Kidney (tissue), 14 donors: ENCODE results near the gene PTPRK. TPM values are rescaled to one million over a fixed set of nuclear protein-coding genes. Genes with fewer than 3 reads are reported as not detected.

Experiments
- DNase-seq, 5 donors: peaks; one replicate each; pipeline ENCODE4 v3.0.0-alpha.2; 2013 to 2020
- FAIRE-seq: peaks from 2 replicates; lab custom pipeline; 2012; peaks lifted over from hg19 to GRCh38; lab: Jason Lieb, UNC
- H3K27ac ChIP-seq, 2 donors: one replicate each; pipeline ENCODE4 v1.7.0; 2013; ENCODE audit warnings: low read depth in 2 of 2, low read length in 2 of 2, inconsistent platforms in 1 of 2
- H3K27me3 ChIP-seq: one replicate; pipeline ENCODE4 v1.7.1; 2013; ENCODE audit warnings: low read length, inconsistent platforms; ENCODE audit not compliant: control insufficient read depth, insufficient read depth
- H3K36me3 ChIP-seq, 3 donors: one replicate each; pipeline versions ENCODE4 v1.7.0 to v1.7.1; 2013; ENCODE audit warnings: low read length in 3 of 3, control low read depth in 1 of 3, inconsistent platforms in 1 of 3; ENCODE audit not compliant: insufficient read depth in 3 of 3, control insufficient read depth in 2 of 3
- H3K4me1 ChIP-seq, 3 donors: one replicate each; pipeline versions ENCODE4 v1.7.0 to v1.7.1; 2013; ENCODE audit warnings: low read length in 3 of 3, inconsistent platforms in 1 of 3, low read depth in 1 of 3; ENCODE audit not compliant: control insufficient read depth in 2 of 3, insufficient read depth in 2 of 3
- H3K4me3 ChIP-seq, 3 donors: one replicate each; pipeline versions ENCODE4 v1.7.0 to v1.8.1; 2013; ENCODE audit warnings: low read length in 3 of 3, control low read depth in 1 of 3, inconsistent platforms in 1 of 3
- H3K9ac ChIP-seq, 3 donors: one replicate each; pipeline versions ENCODE4 v1.7.0 to v1.7.1; 2013; ENCODE audit warnings: low read length in 3 of 3, control low read depth in 1 of 3, inconsistent platforms in 1 of 3
- H3K9me3 ChIP-seq, 3 donors: one replicate each; pipeline versions ENCODE4 v1.7.0 to v1.7.1; 2013; ENCODE audit warnings: low read length in 3 of 3, control low read depth in 1 of 3, inconsistent platforms in 1 of 3; ENCODE audit not compliant: control insufficient read depth in 2 of 3, insufficient read depth in 1 of 3
- intact Hi-C: fragments of 100-400 bp; cut with DNase I; formaldehyde crosslinking; loops from one replicate; pipeline ENCODE4 v1.11.1; 2022
- polyA plus RNA-seq: library from polyadenylated mRNA; stranded (reverse); fragments of 350-450 nt; fragmentation: Illumina TruSeq; extraction: RNeasy Lipid Tissue Mini Kit (QIAGEN cat#74804); gene quantifications from one replicate; pipeline ENCODE4 v1.2.3, GENCODE V29; 2014; ENCODE audit warnings: low read depth, low replicate concordance; ENCODE audit not compliant: insufficient read depth
- total RNA-seq: library from RNA; stranded (reverse); fragmentation: NEBNext Ultra II Directional; extraction: Animal tissue kit (Norgen Biotek cat#: 25700); gene quantifications from one replicate; pipeline ENCODE4 v1.2.1, GENCODE V29; 2021
- TF ChIP-seq, protein P1 (sequence below): IDR thresholded peaks from 3 replicates; pipeline ENCODE4 v1.5.1; 2012; ENCODE audit warnings: mild to moderate bottlenecking, moderate library complexity, borderline replicate concordance; ENCODE audit not compliant: insufficient read depth; ENCODE audit errors: extremely low read depth
- donor health status: control.
- donor health status: control.
- donor health status: control.
- donor health status: control.
- donor health status: control.
- donor health status: DM: yes; HTN: yes; CAD: no.
- donor health status: Normal renal cell carcinoma (clear cell type).

Gene PTPRK
- total and polyA plus RNA-seq, 2 donors from 2014 or later = 9.2 to 72.8 TPM

DNA sequence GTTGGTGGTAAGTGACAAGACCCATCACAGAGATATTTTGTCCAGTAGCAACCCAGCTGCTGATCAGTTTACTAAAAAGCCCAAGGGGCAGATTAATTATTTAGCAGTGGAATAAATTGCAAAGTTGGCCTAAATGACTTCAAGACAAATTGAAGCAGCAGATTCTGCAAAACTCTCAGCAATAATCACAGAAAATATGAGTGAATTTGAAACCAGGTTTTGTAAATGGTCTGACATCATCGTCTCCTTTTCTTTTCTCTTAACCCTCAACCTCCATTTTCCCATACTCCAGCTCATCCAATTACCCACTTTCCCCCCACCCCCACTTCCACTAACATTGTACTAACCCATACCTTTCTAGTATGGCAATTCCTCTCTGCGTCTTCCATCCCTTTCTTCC is 11.3 kb upstream of the PTPRK start:
- Histone ChIP-seq H3K4me1 (no peaks in the 10 kb centered on the region), H3K36me3 (no peaks in the 10 kb centered on the region), H3K27me3 (no peaks in the 10 kb centered on the region), H3K27ac (no peak overlapping the region), H3K9ac (no peak overlapping the region), H3K9me3 (no peaks in the 10 kb centered on the region), H3K4me3 (no peak overlapping the region)
- FAIRE-seq = no peak
- TF ChIP-seq, protein P1, sequence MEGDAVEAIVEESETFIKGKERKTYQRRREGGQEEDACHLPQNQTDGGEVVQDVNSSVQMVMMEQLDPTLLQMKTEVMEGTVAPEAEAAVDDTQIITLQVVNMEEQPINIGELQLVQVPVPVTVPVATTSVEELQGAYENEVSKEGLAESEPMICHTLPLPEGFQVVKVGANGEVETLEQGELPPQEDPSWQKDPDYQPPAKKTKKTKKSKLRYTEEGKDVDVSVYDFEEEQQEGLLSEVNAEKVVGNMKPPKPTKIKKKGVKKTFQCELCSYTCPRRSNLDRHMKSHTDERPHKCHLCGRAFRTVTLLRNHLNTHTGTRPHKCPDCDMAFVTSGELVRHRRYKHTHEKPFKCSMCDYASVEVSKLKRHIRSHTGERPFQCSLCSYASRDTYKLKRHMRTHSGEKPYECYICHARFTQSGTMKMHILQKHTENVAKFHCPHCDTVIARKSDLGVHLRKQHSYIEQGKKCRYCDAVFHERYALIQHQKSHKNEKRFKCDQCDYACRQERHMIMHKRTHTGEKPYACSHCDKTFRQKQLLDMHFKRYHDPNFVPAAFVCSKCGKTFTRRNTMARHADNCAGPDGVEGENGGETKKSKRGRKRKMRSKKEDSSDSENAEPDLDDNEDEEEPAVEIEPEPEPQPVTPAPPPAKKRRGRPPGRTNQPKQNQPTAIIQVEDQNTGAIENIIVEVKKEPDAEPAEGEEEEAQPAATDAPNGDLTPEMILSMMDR = no peak
- DNase-seq = no peak
- intact Hi-C loops = no loop called here

DNA sequence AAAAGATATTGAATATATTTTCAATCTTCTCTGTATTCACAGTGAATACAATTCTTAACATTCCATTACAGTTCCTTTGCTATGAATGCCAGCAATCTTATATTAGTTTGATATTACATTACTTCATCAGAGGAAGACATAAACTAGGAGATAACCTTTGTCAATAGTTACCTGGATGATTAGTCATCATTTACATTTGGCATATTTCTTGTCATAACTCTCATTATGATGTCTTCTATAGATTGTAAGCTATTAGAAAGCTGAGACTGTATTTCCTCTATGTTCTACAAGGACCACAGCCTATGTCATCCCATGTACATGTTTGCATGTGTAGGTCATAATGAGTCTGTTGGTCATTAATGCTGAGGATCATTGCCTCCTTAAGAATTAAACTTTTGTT is 7.8 kb upstream of the PTPRK start:
- H3K27me3 ChIP-seq = no peaks in the 10 kb centered on the region

DNA sequence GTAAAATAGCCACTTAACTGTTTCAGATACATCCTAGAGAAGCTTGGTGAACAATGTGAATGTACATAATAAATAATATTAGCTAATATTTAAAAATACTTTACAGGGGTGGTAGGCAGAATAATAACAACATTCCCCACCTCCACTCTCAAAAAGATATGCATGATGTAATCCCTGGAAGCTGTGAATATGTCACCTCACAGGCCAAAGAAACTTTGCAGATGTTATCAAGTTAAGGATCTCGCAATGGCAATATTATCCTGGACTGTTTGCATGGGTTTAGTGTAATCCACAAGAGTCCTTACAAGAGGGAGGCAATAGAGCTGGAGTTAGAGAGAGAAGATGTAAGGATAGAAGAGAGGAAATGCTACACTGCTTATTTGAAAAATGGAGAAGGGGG is 7.0 kb upstream of the PTPRK start:
- TF ChIP-seq, protein P1 = no peak
- Histone ChIP-seq H3K9me3 (no peaks in the 10 kb centered on the region), H3K36me3 (no peaks in the 10 kb centered on the region), H3K9ac (no peak overlapping the region), H3K27me3 (no peaks in the 10 kb centered on the region), H3K4me3 (no peak overlapping the region), H3K4me1 (no peaks in the 10 kb centered on the region), H3K27ac (no peak overlapping the region)
- FAIRE-seq (no peak), DNase-seq (no peak)
- intact Hi-C loops = no loop called here

More for the DNA sequence above, 7.8 kb upstream of the PTPRK start:
- no peaks in the 10 kb centered on the region for H3K9me3 ChIP-seq
- no peaks in the 10 kb centered on the region for H3K4me1 ChIP-seq
- H3K4me3 ChIP-seq = no peak overlapping the region
- intact Hi-C loops = no loop called here
- no peaks in the 10 kb centered on the region for H3K36me3 ChIP-seq
- DNase-seq (no peak), FAIRE-seq (no peak)
- no peak overlapping the region for H3K27ac ChIP-seq
- TF ChIP-seq, protein P1 = no peak
- H3K9ac ChIP-seq = no peak overlapping the region
